ENCODE data around the gene TBCA.

- TF ChIP-seq POLR2AphosphoS5 (IDR thresholded peaks at IDR 0.05; ENCODE audit: low read depth) = no peak
- TF ChIP-seq CTCF (conservative IDR thresholded peaks at IDR 0.05; ENCODE audit: low read depth in 2 of 2) = no peak
- no peak for TF ChIP-seq EZH2 (IDR thresholded peaks at IDR 0.05; ENCODE audit: low read depth, unreplicated experiment)
- TF ChIP-seq REST (IDR thresholded peaks at IDR 0.05; ENCODE audit: unreplicated experiment) = no peak
- TF ChIP-seq JUNB (IDR thresholded peaks at IDR 0.05; ENCODE audit: unreplicated experiment) = no peak
- no peak for TF ChIP-seq ZNF114 (CRISPR knock-in tag; IDR thresholded peaks at IDR 0.05)
- TF ChIP-seq CREB1 (CRISPR knock-in tag; IDR thresholded peaks at IDR 0.05; ENCODE audit: low read depth) = no peak
- TF ChIP-seq EZH2phosphoT487 (IDR thresholded peaks at IDR 0.05; ENCODE audit: unreplicated experiment) = no peak
- no peak for TF ChIP-seq STAT1 (IDR thresholded peaks at IDR 0.05; ENCODE audit: unreplicated experiment)
- TF ChIP-seq ZNF462 (CRISPR knock-in tag; IDR thresholded peaks at IDR 0.05) = no peak
Measured at GRCh38 chr5:77785229-77785628, 9.1 kb upstream of the TBCA start.
